ENCODE measurements around the gene SPEF1.

SPEF1 gene

GRCh38 chr20:3730803-3731672 lies 50.2 kb downstream of the SPEF1 start:
- DNase-seq (ENCODE audit: low read depth, low spot score), result no peak

- DNase-seq (ENCODE audit: low read depth, low spot score), result no peak
These were observed 51.3 kb downstream of the SPEF1 start for GRCh38 chr20:3729811-3730540.

GRCh38 chr20:3729378-3729777 lies 51.9 kb downstream of the SPEF1 start:
- no peak for DNase-seq (ENCODE audit: low read depth, low spot score)

- no peak for DNase-seq (ENCODE audit: low read depth, low spot score)
These were observed 52.4 kb downstream of the SPEF1 start for GRCh38 chr20:3728876-3729275.

- no peak for DNase-seq (ENCODE audit: low read depth, low spot score)
These were observed 52.9 kb downstream of the SPEF1 start for GRCh38 chr20:3728354-3728753.
